Natural killer cell (primary cell): ENCODE measurements around the gene ARID1B. TPM values are rescaled to one million over a fixed set of nuclear protein-coding genes. Genes with fewer than 3 reads are reported as not detected.

ENCODE experiments used
- ATAC-seq, 3 donors: fragments of 150-1000 bp in 2 of 3; fragments of 200-7000 bp in 1 of 3; cut with Tn5 transposase; 1 replicate in 1 of 3; 2 replicates in 2 of 3; pipeline ENCODE4 v1.10.0; 2021; ENCODE audit warnings: mild to moderate bottlenecking in 2 of 3, moderate library complexity in 2 of 3
- DNase-seq, 2 donors: peaks; one replicate each; pipeline versions ENCODE4 v3.0.0 to v3.0.0-alpha.2; 2013 to 2021; ENCODE audit warnings: mixed read lengths in 1 of 2
- H3K27ac ChIP-seq: one replicate; pipeline ENCODE4 v1.5.1; 2013; ENCODE audit warnings: mild to moderate bottlenecking, low read length
- H3K27me3 ChIP-seq: one replicate; pipeline ENCODE4 v1.6.1; 2013; ENCODE audit warnings: low read length; ENCODE audit not compliant: control insufficient read depth, insufficient read depth
- H3K36me3 ChIP-seq: one replicate; pipeline ENCODE4 v1.6.1; 2013; ENCODE audit warnings: low read length; ENCODE audit not compliant: control insufficient read depth, insufficient read depth
- H3K4me1 ChIP-seq: one replicate; pipeline ENCODE4 v1.6.1; 2013; ENCODE audit warnings: low read length; ENCODE audit not compliant: control insufficient read depth, insufficient read depth
- H3K4me3 ChIP-seq: one replicate; pipeline ENCODE4 v1.5.1; 2013; ENCODE audit warnings: low read length
- H3K9me3 ChIP-seq: one replicate; pipeline ENCODE4 v1.6.1; 2013; ENCODE audit warnings: low read length; ENCODE audit not compliant: control insufficient read depth, insufficient read depth
- H3K27ac Mint-ChIP-seq, 2 donors: one replicate each; pipeline ENCODE4 v1.8.0; 2022; ENCODE audit warnings: mild to moderate bottlenecking in 2 of 2, mixed read lengths in 2 of 2, moderate library complexity in 1 of 2
- H3K27me3 Mint-ChIP-seq, 2 donors: one replicate each; pipeline ENCODE4 v1.8.0; 2022; ENCODE audit warnings: low read depth in 2 of 2, mixed read lengths in 2 of 2
- H3K36me3 Mint-ChIP-seq: one replicate; pipeline ENCODE4 v1.8.0; 2022; ENCODE audit warnings: mixed read lengths
- H3K4me1 Mint-ChIP-seq, 2 donors: one replicate each; pipeline ENCODE4 v1.8.0; 2022; ENCODE audit warnings: mixed read lengths in 2 of 2
- H3K4me3 Mint-ChIP-seq: one replicate; pipeline ENCODE4 v1.8.0; 2022; ENCODE audit warnings: mild to moderate bottlenecking, moderate library complexity, mixed read lengths
- H3K9me3 Mint-ChIP-seq, 2 donors: one replicate each; pipeline ENCODE4 v1.8.0; 2022; ENCODE audit warnings: mixed read lengths in 2 of 2
- CTCF ChIP-seq: fragments of 200-600 bp; IDR thresholded peaks from one replicate; pipeline ENCODE4 v1.8.0; 2022; ENCODE audit warnings: antibody characterized with exemption
- WGBS: methylation state at CpG from one replicate; pipeline ENCODE4 v1.1.7; 2013; ENCODE audit warnings: missing lambda C conversion rate; ENCODE audit not compliant: insufficient coverage; 5-methylcytosine and 5-hydroxymethylcytosine counted together
- intact Hi-C: fragments of 100-400 bp; cut with micrococcal nuclease; formaldehyde crosslinking; loops from one replicate; pipeline ENCODE4 v1.14.2; 2022
- total RNA-seq, 4 donors: library from RNA; stranded (reverse); fragments of 120-200 nt in 1 of 4; gene quantifications; one replicate each; pipeline versions ENCODE4 v1.2.3 to v1.2.4, GENCODE V29; 2013 to 2022

The ARID1B gene
- total RNA-seq, 3 donors from 2014 or later (not counting 1 experiment from before 2014, with no cell fraction given) = 180 to 201 (median 189) TPM

GRCh38 chr6:157005940-157006339, 228.8 kb downstream of the ARID1B start:
- Mint-ChIP-seq H3K9me3 (no peaks in the 10 kb centered on the region), H3K36me3 (no peaks in the 10 kb centered on the region), H3K4me3 (no peak overlapping the region), H3K27ac (peak overlapping the region in 1 of 2 donors; percentile 50), H3K4me1 (peaks cover 53 to 54% of the 10 kb centered on the region in 2 donors), H3K27me3 (no peaks in the 10 kb centered on the region)
- H3K9me3 ChIP-seq = no peaks in the 10 kb centered on the region
- no peaks in the 10 kb centered on the region for H3K36me3 ChIP-seq
- TF ChIP-seq CTCF = no peak
- H3K4me1 ChIP-seq = no peaks in the 10 kb centered on the region
- ATAC-seq (no peak), DNase-seq (no peak)
- 91% methylated on average over 2 of the region's 2 CpGs for WGBS
- intact Hi-C loops = no loop called here
- no peak overlapping the region for H3K27ac ChIP-seq
- H3K27me3 ChIP-seq = no peaks in the 10 kb centered on the region
- no peak overlapping the region for H3K4me3 ChIP-seq

GRCh38 chr6:157008568-157008967, 231.4 kb downstream of the ARID1B start:
- intact Hi-C loops = no loop called here
- H3K27ac Mint-ChIP-seq = no peak overlapping the region

GRCh38 chr6:157012355-157012754, 235.2 kb downstream of the ARID1B start:
- no peaks in the 10 kb centered on the region for H3K9me3 ChIP-seq
- no peak for DNase-seq
- no peak for ATAC-seq
- TF ChIP-seq CTCF = no peak
- WGBS = 100% methylated on average over 1 of the region's 3 CpGs
- no peak overlapping the region for H3K27ac ChIP-seq
- Mint-ChIP-seq H3K4me1 (peaks cover 49 to 62% of the 10 kb centered on the region in 2 donors), H3K9me3 (no peaks in the 10 kb centered on the region), H3K27me3 (no peaks in the 10 kb centered on the region), H3K4me3 (no peak overlapping the region), H3K36me3 (no peaks in the 10 kb centered on the region), H3K27ac (no peak overlapping the region)
- no peaks in the 10 kb centered on the region for H3K4me1 ChIP-seq
- intact Hi-C loops = loop anchor here (10.0 kb wide), 1 partner anchor 448 kb away; no protein-coding TSS in a partner anchor
- H3K27me3 ChIP-seq = no peaks in the 10 kb centered on the region
- H3K36me3 ChIP-seq = no peaks in the 10 kb centered on the region
- no peak overlapping the region for H3K4me3 ChIP-seq

More at GRCh38 chr6:157008568-157008967, 231.4 kb downstream of the ARID1B start:
- TF ChIP-seq CTCF = no peak
- 100% methylated on average over 3 of the region's 7 CpGs for WGBS
- no peaks in the 10 kb centered on the region for H3K9me3 Mint-ChIP-seq
- no peaks in the 10 kb centered on the region for H3K27me3 ChIP-seq
- H3K27me3 Mint-ChIP-seq = no peaks in the 10 kb centered on the region
- no peaks in the 10 kb centered on the region for H3K9me3 ChIP-seq
- H3K36me3 Mint-ChIP-seq = no peaks in the 10 kb centered on the region
- no peak overlapping the region for H3K27ac ChIP-seq
- DNase-seq (no peak), ATAC-seq (no peak)
- H3K36me3 ChIP-seq = no peaks in the 10 kb centered on the region
- peaks cover 45 to 54% of the 10 kb centered on the region in 2 donors for H3K4me1 Mint-ChIP-seq
- H3K4me3 Mint-ChIP-seq = no peak overlapping the region
- H3K4me3 ChIP-seq = no peak overlapping the region
- H3K4me1 ChIP-seq = no peaks in the 10 kb centered on the region

GRCh38 chr6:157013649-157014304, 236.6 kb downstream of the ARID1B start:
- Histone ChIP-seq H3K4me3 (no peak overlapping the region), H3K36me3 (no peaks in the 10 kb centered on the region), H3K4me1 (no peaks in the 10 kb centered on the region), H3K27me3 (no peaks in the 10 kb centered on the region), H3K9me3 (no peaks in the 10 kb centered on the region), H3K27ac (no peak overlapping the region)
- H3K27ac Mint-ChIP-seq = no peak overlapping the region
- H3K36me3 Mint-ChIP-seq = no peaks in the 10 kb centered on the region
- intact Hi-C loops = loop anchor here (10.0 kb wide), 1 partner anchor 449 kb away; no protein-coding TSS in a partner anchor
- H3K9me3 Mint-ChIP-seq = no peaks in the 10 kb centered on the region
- H3K4me1 Mint-ChIP-seq = peaks cover 44 to 58% of the 10 kb centered on the region in 2 donors
- no peak for DNase-seq
- H3K4me3 Mint-ChIP-seq = no peak overlapping the region
- H3K27me3 Mint-ChIP-seq = no peaks in the 10 kb centered on the region
- no peak for TF ChIP-seq CTCF
- WGBS = 96% methylated on average over 6 of the region's 7 CpGs
- no peak for ATAC-seq
